SK-N-SH (cell line): ENCODE results near the gene PIGV. TPM values are rescaled to one million over a fixed set of nuclear protein-coding genes. Genes with fewer than 3 reads are reported as not detected.

Source experiments
- CTCF ChIA-PET: fragments of 300-600, 350-600 bp; formaldehyde crosslinking; extraction: SDS; loops from one replicate; lab custom pipeline; 2021; lab: Yijun Ruan, JAX
- POLR2A ChIA-PET: fragments of 350-600 bp; sonication (Branson Sonifier 250); formaldehyde crosslinking; extraction: SDS; loops from one replicate; lab custom pipeline; 2020; ENCODE audit warnings: antibody characterized with exemption, inconsistent platforms; lab: Yijun Ruan, JAX
- DNase-seq: peaks from one replicate; pipeline ENCODE4 v3.0.0; 2012
- H2AFZ ChIP-seq: fragments of 200-600 bp; sonication (generic); 2 replicates; pipeline ENCODE4 v1.8.1; 2016; ENCODE audit warnings: antibody characterized with exemption, mild to moderate bottlenecking, low read depth
- H3F3A ChIP-seq: fragments of 200-600 bp; sonication (generic); replicated peaks from 2 replicates; pipeline ENCODE3; 2016; ENCODE audit warnings: antibody characterized with exemption, mild to moderate bottlenecking; ENCODE audit not compliant: insufficient read depth
- H3K27ac ChIP-seq, 2 experiments: fragments of 200-500 bp in 1 of 2; fragments of 200-600 bp in 1 of 2; sonication (Bioruptor generic) in 1 of 2; sonication (generic), shearing (Covaris generic) in 1 of 2; 2 replicates each; pipeline versions ENCODE4 v1.5.1 to v1.6.1; 2014 to 2016; ENCODE audit warnings: low read depth in 2 of 2, inconsistent platforms in 1 of 2, low read length in 1 of 2, mild to moderate bottlenecking in 1 of 2, mixed read lengths in 1 of 2
- H3K27me3 ChIP-seq: fragments of 200-600 bp; sonication (generic), shearing (Covaris generic); 2 replicates; pipeline ENCODE4 v1.6.1; 2016; ENCODE audit warnings: mixed run types; ENCODE audit not compliant: insufficient read depth
- H3K36me3 ChIP-seq, 2 experiments: fragments of 200-500 bp in 1 of 2; fragments of 200-600 bp in 1 of 2; sonication (Bioruptor generic) in 1 of 2; sonication (generic) in 1 of 2; replicated peaks in 1 of 2; 2 replicates each; pipeline versions ENCODE3 to v1.5.1; 2014 to 2016; ENCODE audit warnings: low read length in 1 of 2, mild to moderate bottlenecking in 1 of 2; ENCODE audit not compliant: insufficient read depth in 2 of 2, control insufficient read depth in 1 of 2
- H3K4me1 ChIP-seq, 2 experiments: fragments of 200-500 bp in 1 of 2; fragments of 200-600 bp in 1 of 2; sonication (Bioruptor generic) in 1 of 2; sonication (generic), shearing (Covaris generic) in 1 of 2; 2 replicates each; pipeline versions ENCODE4 v1.5.1 to v1.6.1; 2014 to 2016; ENCODE audit warnings: low read depth in 1 of 2, low read length in 1 of 2, mixed run types in 1 of 2; ENCODE audit not compliant: insufficient read depth in 2 of 2, control insufficient read depth in 1 of 2
- H3K4me2 ChIP-seq: fragments of 200-600 bp; sonication (generic), shearing (Covaris generic); 2 replicates; pipeline ENCODE4 v1.6.1; 2017; ENCODE audit warnings: mixed run types
- H3K4me3 ChIP-seq, 2 experiments: fragments of 200-500 bp in 1 of 2; fragments of 200-600 bp in 1 of 2; sonication (Bioruptor generic) in 1 of 2; sonication (generic), shearing (Covaris generic) in 1 of 2; 2 replicates each; pipeline versions ENCODE4 v1.5.1 to v1.8.1; 2014 to 2016; ENCODE audit warnings: low read depth in 2 of 2, inconsistent platforms in 1 of 2, low read length in 1 of 2, mild to moderate bottlenecking in 1 of 2, mixed read lengths in 1 of 2, moderate library complexity in 1 of 2
- H3K79me2 ChIP-seq: fragments of 200-600 bp; sonication (generic); 2 replicates; pipeline ENCODE4 v1.8.1; 2017; ENCODE audit warnings: mild to moderate bottlenecking; ENCODE audit not compliant: insufficient read depth
- H3K9ac ChIP-seq: fragments of 200-600 bp; sonication (generic); 2 replicates; pipeline ENCODE4 v1.6.1; 2017; ENCODE audit warnings: mixed run types
- H3K9me2 ChIP-seq: fragments of 200-600 bp; sonication (generic); 2 replicates; pipeline ENCODE4 v1.6.1; 2017; ENCODE audit warnings: mixed run types
- H3K9me3 ChIP-seq: fragments of 200-600 bp; sonication (generic); 2 replicates; pipeline ENCODE4 v1.6.1; 2017; ENCODE audit warnings: mixed run types, mild to moderate bottlenecking, moderate library complexity
- H4K20me1 ChIP-seq: fragments of 200-600 bp; sonication (generic); 2 replicates; pipeline ENCODE4 v1.6.1; 2017; ENCODE audit warnings: mild to moderate bottlenecking, mixed run types; ENCODE audit not compliant: insufficient read depth
- CHD2 ChIP-seq: fragments of 150-350 bp; IDR thresholded peaks from 2 replicates; pipeline ENCODE4 v1.6.1; 2018; ENCODE audit warnings: low read length; ENCODE audit not compliant: partially characterized antibody
- FOXJ3 ChIP-seq: sonication (generic); formaldehyde crosslinking; IDR thresholded peaks from 2 replicates; pipeline ENCODE4 v1.5.1; 2020; ENCODE audit warnings: mild to moderate bottlenecking, missing genetic modification reagents
- GATA2 ChIP-seq: sonication (generic); formaldehyde crosslinking; IDR thresholded peaks from 2 replicates; pipeline ENCODE4 v1.5.0; 2020; ENCODE audit warnings: mild to moderate bottlenecking, missing genetic modification reagents
- JUND ChIP-seq: IDR thresholded peaks from 2 replicates; pipeline ENCODE4 v1.4.0; 2012
- NFIC ChIP-seq: IDR thresholded peaks from 2 replicates; pipeline ENCODE4 v1.4.0; 2012; ENCODE audit warnings: borderline replicate concordance
- RCOR1 ChIP-seq: fragments of 150-350 bp; IDR thresholded peaks from 2 replicates; pipeline ENCODE4 v1.6.1; 2017; ENCODE audit warnings: antibody characterized with exemption, low read length
- YY1 ChIP-seq: IDR thresholded peaks from 2 replicates; pipeline ENCODE4 v1.4.0; 2012; ENCODE audit warnings: low read depth, mild to moderate bottlenecking
- WGBS: methylation state at CpG from one replicate; pipeline ENCODE4 v1.1.6; 2017; ENCODE audit warnings: low lambda C conversion rate; 5-methylcytosine and 5-hydroxymethylcytosine counted together
- polyA plus RNA-seq, 3 experiments: library from polyadenylated mRNA; depleted of rRNA; stranded (reverse); fragments of >200 nt; gene quantifications; 2 replicates each; pipeline ENCODE4 v1.2.3, GENCODE V29; 2012
- TF ChIP-seq, protein P1 (sequence below): IDR thresholded peaks from 2 replicates; pipeline ENCODE4; 2012
- TF ChIP-seq, protein P2 (sequence below): fragments of 150-350 bp; IDR thresholded peaks from 2 replicates; pipeline ENCODE4 v1.6.1; 2017; ENCODE audit warnings: antibody characterized with exemption, low read length, low read depth, borderline replicate concordance

Gene PIGV
- polyA plus RNA-seq, 1 of the 3 experiments (the other 2 are of a cell fraction) = 16.5 TPM

DNA sequence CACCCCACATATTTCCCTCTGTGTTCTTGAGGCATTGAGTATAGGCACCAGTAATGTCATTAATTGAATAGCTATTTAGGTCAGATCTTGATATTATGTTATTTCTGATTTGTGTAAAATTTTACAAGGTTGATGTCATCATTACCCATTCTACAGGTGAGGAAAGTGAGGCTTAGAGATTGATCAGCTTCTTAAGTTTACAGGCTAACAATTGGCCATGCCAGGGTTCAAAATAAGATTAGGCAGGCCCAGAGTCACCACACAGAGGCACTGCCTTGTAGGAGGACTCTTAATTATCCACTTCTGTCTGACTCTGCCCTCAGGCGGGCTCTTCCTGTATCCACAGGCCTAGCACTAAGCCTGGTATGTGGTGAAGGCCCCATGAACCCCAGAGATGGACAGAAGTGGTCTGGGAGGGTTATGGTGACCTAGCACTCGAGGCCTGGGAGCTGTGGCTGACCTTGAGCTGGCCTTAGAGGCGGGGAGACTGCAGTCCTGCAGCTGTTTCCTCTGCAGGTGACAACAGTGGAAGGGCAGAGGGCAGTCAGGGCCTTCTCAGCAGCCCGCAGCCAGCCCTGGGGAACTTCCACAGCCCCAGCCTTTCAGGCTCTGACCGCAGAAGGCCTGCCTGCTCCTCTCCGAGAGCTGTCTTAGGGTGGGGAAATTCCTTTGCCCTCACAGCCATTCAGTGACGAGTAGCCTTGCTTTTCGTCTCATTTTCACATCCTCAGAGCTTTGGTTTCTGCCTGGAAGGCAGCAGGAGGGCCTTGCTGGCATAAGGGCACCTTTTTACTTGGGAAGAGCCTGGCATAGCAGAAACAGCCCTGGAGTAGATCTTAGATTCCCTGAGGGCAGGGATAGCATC is 51.0 kb downstream of the PIGV start:
- H3K9ac ChIP-seq = no peak overlapping the region
- CTCF ChIA-PET = interaction anchor here (0.7 to 1.6 kb wide), 3 partner anchors 28 to 49 kb away, joined by 4 to 5 read pairs (median 5); no protein-coding TSS in a partner anchor
- H2AFZ ChIP-seq = no peak overlapping the region

DNA sequence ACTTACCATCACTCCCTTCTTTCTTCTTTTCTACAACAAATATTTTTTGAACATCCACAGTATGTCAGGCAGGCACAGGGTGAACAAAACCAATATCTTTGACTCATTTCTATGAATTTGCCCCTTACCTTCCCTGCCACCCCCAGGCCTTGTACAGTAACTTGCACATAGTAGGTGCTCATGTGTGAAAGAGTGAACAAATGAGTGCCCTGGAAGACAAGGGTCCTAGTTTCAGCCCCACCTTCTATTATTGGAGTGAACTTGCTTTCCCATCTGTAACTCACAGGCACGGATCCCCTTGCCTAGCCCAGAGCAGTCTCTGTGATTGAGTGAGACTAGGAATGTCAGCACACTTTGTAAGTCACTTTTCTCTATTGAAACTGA is 51.6 kb downstream of the PIGV start:
- H3F3A ChIP-seq = peaks cover 5% of the 10 kb centered on the region
- H3K27ac ChIP-seq = no peak overlapping the region
- WGBS = 100% methylated on average over 1 of the region's 1 CpG
- H3K36me3 ChIP-seq = peaks cover 21 to 24% of the 10 kb centered on the region in 2 experiments
- H2AFZ ChIP-seq = no peak overlapping the region
- POLR2A ChIA-PET = no interaction called here
- TF ChIP-seq YY1 = no peak
- TF ChIP-seq NFIC = no peak
- no peak for TF ChIP-seq RCOR1
- no peak for TF ChIP-seq GATA2 (CRISPR knock-in tag)
- TF ChIP-seq, all 33 proteins: peak for 0
- no peaks in the 10 kb centered on the region for H3K9me3 ChIP-seq
- peaks cover 9% of the 10 kb centered on the region; the same call in 1 of the 2 replicates for H3K79me2 ChIP-seq
- H3K9me2 ChIP-seq = no peaks in the 10 kb centered on the region
- H3K27me3 ChIP-seq = no peaks in the 10 kb centered on the region
- no peaks in the 10 kb centered on the region for H3K4me1 ChIP-seq
- H4K20me1 ChIP-seq = no peaks in the 10 kb centered on the region
- H3K9ac ChIP-seq = no peak overlapping the region
- CTCF ChIA-PET = interaction anchor here (0.8 to 1.1 kb wide), 2 partner anchors 19 to 48 kb away, joined by 4 to 5 read pairs; no protein-coding TSS in a partner anchor
- H3K4me3 ChIP-seq = no peak overlapping the region
- H3K4me2 ChIP-seq = no peak overlapping the region
- DNase-seq = no peak

More for the DNA sequence above, 51.0 kb downstream of the PIGV start:
- no peaks in the 10 kb centered on the region for H3K9me2 ChIP-seq
- WGBS = 94% methylated on average over 3 of the region's 8 CpGs
- H3K27me3 ChIP-seq = no peaks in the 10 kb centered on the region
- H3K4me3 ChIP-seq = no peak overlapping the region
- H4K20me1 ChIP-seq = no peaks in the 10 kb centered on the region
- H3K79me2 ChIP-seq = peaks cover 4% of the 10 kb centered on the region; the same call in 1 of the 2 replicates
- H3F3A ChIP-seq = no peaks in the 10 kb centered on the region
- POLR2A ChIA-PET = no interaction called here
- H3K9me3 ChIP-seq = no peaks in the 10 kb centered on the region
- H3K27ac ChIP-seq = no peak overlapping the region
- peaks cover 24 to 27% of the 10 kb centered on the region in 2 experiments for H3K36me3 ChIP-seq
- DNase-seq = no peak
- H3K4me2 ChIP-seq = no peak overlapping the region
- H3K4me1 ChIP-seq = no peaks in the 10 kb centered on the region
- TF ChIP-seq, protein P1, sequence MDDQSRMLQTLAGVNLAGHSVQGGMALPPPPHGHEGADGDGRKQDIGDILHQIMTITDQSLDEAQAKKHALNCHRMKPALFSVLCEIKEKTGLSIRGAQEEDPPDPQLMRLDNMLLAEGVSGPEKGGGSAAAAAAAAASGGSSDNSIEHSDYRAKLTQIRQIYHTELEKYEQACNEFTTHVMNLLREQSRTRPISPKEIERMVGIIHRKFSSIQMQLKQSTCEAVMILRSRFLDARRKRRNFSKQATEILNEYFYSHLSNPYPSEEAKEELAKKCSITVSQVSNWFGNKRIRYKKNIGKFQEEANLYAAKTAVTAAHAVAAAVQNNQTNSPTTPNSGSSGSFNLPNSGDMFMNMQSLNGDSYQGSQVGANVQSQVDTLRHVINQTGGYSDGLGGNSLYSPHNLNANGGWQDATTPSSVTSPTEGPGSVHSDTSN = no peak
- TF ChIP-seq JUND = no peak
- TF ChIP-seq CHD2 = no peak
- TF ChIP-seq FOXJ3 (CRISPR knock-in tag) = no peak
- TF ChIP-seq, protein P2, sequence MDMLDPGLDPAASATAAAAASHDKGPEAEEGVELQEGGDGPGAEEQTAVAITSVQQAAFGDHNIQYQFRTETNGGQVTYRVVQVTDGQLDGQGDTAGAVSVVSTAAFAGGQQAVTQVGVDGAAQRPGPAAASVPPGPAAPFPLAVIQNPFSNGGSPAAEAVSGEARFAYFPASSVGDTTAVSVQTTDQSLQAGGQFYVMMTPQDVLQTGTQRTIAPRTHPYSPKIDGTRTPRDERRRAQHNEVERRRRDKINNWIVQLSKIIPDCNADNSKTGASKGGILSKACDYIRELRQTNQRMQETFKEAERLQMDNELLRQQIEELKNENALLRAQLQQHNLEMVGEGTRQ = no peak
